ENCODE measurements around the gene PSMD9.

PSMD9 gene

DNA sequence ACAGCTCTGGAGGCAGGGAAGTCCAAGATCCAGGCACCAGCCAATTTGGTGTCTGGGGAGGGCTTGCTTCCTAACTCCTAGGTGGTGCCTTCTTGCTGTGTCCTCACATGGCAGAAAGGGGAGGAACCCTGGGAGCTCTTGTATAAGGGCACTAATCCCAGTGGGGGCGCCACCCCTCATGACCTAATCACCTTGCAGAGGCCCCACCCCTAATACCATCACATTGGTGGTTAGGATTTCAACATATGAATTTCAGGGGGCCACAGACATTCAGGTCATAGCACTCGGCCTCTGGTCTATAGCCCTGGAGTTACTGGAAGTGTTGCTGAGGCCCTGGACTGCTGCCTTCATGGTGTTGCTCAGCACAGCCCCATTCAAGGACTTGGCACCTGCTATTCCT, 14.6 kb downstream of the PSMD9 start:
- TF ChIP-seq SNAI2 (CRISPR knock-in tag; IDR thresholded peaks at IDR 0.05) (no peak), CSDC2 (CRISPR knock-in tag; IDR thresholded peaks at IDR 0.05) (no peak), BACH2 (CRISPR knock-in tag; IDR thresholded peaks at IDR 0.05; ENCODE audit: borderline replicate concordance) (no peak), GLIS3 (CRISPR knock-in tag; IDR thresholded peaks at IDR 0.05) (no peak), TOX (CRISPR knock-in tag; IDR thresholded peaks at IDR 0.05; ENCODE audit: borderline replicate concordance) (no peak), ZC3H10 (CRISPR knock-in tag; IDR thresholded peaks at IDR 0.05) (no peak), ZNF70 (CRISPR knock-in tag; IDR thresholded peaks at IDR 0.05) (no peak), ISL1 (CRISPR knock-in tag; IDR thresholded peaks at IDR 0.05) (no peak), ESRRG (CRISPR knock-in tag; IDR thresholded peaks at IDR 0.05) (no peak), ZFP30 (CRISPR knock-in tag; IDR thresholded peaks at IDR 0.05) (no peak), ZFP3 (CRISPR knock-in tag; IDR thresholded peaks at IDR 0.05) (no peak), OSR1 (CRISPR knock-in tag; IDR thresholded peaks at IDR 0.05) (no peak)
- TF ChIP-seq, protein P1, sequence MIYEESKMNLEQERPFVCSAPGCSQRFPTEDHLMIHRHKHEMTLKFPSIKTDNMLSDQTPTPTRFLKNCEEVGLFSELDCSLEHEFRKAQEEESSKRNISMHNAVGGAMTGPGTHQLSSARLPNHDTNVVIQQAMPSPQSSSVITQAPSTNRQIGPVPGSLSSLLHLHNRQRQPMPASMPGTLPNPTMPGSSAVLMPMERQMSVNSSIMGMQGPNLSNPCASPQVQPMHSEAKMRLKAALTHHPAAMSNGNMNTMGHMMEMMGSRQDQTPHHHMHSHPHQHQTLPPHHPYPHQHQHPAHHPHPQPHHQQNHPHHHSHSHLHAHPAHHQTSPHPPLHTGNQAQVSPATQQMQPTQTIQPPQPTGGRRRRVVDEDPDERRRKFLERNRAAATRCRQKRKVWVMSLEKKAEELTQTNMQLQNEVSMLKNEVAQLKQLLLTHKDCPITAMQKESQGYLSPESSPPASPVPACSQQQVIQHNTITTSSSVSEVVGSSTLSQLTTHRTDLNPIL (CRISPR knock-in tag; IDR thresholded peaks at IDR 0.05; ENCODE audit: low read depth) = no peak
- TF ChIP-seq, protein P2, sequence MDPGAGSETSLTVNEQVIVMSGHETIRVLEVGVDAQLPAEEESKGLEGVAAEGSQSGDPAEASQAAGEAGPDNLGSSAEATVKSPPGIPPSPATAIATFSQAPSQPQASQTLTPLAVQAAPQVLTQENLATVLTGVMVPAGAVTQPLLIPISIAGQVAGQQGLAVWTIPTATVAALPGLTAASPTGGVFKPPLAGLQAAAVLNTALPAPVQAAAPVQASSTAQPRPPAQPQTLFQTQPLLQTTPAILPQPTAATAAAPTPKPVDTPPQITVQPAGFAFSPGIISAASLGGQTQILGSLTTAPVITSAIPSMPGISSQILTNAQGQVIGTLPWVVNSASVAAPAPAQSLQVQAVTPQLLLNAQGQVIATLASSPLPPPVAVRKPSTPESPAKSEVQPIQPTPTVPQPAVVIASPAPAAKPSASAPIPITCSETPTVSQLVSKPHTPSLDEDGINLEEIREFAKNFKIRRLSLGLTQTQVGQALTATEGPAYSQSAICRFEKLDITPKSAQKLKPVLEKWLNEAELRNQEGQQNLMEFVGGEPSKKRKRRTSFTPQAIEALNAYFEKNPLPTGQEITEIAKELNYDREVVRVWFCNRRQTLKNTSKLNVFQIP (CRISPR knock-in tag; IDR thresholded peaks at IDR 0.05; ENCODE audit: borderline replicate concordance, low read depth) = no peak
- TF ChIP-seq, protein P3, sequence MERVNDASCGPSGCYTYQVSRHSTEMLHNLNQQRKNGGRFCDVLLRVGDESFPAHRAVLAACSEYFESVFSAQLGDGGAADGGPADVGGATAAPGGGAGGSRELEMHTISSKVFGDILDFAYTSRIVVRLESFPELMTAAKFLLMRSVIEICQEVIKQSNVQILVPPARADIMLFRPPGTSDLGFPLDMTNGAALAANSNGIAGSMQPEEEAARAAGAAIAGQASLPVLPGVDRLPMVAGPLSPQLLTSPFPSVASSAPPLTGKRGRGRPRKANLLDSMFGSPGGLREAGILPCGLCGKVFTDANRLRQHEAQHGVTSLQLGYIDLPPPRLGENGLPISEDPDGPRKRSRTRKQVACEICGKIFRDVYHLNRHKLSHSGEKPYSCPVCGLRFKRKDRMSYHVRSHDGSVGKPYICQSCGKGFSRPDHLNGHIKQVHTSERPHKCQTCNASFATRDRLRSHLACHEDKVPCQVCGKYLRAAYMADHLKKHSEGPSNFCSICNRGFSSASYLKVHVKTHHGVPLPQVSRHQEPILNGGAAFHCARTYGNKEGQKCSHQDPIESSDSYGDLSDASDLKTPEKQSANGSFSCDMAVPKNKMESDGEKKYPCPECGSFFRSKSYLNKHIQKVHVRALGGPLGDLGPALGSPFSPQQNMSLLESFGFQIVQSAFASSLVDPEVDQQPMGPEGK (CRISPR knock-in tag; IDR thresholded peaks at IDR 0.05; ENCODE audit: borderline replicate concordance) = no peak
- no peak; the same call in 2 of the 3 replicates for ATAC-seq

DNA sequence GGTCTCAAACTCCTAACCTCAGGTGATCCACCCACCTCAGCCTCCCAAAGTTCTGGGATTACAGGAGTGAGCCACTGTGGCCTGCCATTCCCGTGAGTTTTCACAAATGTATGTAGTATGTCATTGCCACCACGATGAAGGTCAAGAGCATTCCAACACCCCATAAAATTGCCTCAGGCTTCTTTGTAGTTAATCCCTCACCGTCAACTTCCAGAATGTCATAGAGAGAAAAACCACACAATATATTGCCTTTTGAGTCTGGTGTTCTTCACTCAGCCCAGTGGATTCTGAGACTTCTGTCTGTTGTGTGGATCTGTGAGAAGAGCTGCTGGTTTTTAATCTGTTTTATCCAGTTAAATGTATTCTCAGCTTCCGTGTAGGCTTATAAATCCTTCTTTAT, 17.2 kb downstream of the PSMD9 start:
- ATAC-seq = no peak

DNA sequence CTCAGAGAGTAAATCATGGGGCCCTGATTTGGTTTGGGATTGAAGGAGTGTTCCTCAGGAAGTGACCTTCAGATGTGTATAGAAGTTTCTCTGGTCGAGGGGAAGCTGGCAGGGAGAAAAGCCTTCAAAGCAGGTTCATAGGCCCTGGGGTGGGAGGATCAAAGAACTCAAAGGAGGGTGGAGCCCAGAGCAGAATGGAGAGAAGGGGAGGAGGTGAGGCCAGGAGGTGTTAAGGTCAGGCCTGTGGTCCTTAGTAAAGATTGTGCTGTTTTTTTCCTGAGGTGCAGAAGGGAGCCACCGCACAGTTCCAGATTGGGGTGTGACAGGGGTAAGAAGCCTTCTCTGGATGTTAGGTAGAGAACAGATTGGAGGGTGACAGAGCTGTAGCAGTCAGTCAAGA, 20.1 kb downstream of the PSMD9 start:
- no peak; the same call in 2 of the 3 replicates for ATAC-seq
- TF ChIP-seq ISL1 (CRISPR knock-in tag; IDR thresholded peaks at IDR 0.05) = no peak
- TF ChIP-seq ZFP30 (CRISPR knock-in tag; IDR thresholded peaks at IDR 0.05) = no peak
- no peak for TF ChIP-seq RARB (CRISPR knock-in tag; IDR thresholded peaks at IDR 0.05)
- TF ChIP-seq, protein P2 (CRISPR knock-in tag; IDR thresholded peaks at IDR 0.05; ENCODE audit: borderline replicate concordance, low read depth) = no peak
- TF ChIP-seq ZFP3 (CRISPR knock-in tag; IDR thresholded peaks at IDR 0.05) = no peak

More for the DNA sequence above, 17.2 kb downstream of the PSMD9 start:
- TF ChIP-seq TCF4 (CRISPR knock-in tag; IDR thresholded peaks at IDR 0.05; ENCODE audit: borderline replicate concordance) (no peak), ISL1 (CRISPR knock-in tag; IDR thresholded peaks at IDR 0.05) (no peak), OSR1 (CRISPR knock-in tag; IDR thresholded peaks at IDR 0.05) (no peak), ZNF8 (CRISPR knock-in tag; IDR thresholded peaks at IDR 0.05) (no peak), TOX (CRISPR knock-in tag; IDR thresholded peaks at IDR 0.05; ENCODE audit: borderline replicate concordance) (no peak), ZC3H10 (CRISPR knock-in tag; IDR thresholded peaks at IDR 0.05) (no peak)
- TF ChIP-seq, protein P4, sequence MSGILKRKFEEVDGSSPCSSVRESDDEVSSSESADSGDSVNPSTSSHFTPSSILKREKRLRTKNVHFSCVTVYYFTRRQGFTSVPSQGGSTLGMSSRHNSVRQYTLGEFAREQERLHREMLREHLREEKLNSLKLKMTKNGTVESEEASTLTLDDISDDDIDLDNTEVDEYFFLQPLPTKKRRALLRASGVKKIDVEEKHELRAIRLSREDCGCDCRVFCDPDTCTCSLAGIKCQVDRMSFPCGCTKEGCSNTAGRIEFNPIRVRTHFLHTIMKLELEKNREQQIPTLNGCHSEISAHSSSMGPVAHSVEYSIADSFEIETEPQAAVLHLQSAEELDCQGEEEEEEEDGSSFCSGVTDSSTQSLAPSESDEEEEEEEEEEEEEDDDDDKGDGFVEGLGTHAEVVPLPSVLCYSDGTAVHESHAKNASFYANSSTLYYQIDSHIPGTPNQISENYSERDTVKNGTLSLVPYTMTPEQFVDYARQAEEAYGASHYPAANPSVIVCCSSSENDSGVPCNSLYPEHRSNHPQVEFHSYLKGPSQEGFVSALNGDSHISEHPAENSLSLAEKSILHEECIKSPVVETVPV (CRISPR knock-in tag; IDR thresholded peaks at IDR 0.05) = no peak
- TF ChIP-seq, protein P1 (CRISPR knock-in tag; IDR thresholded peaks at IDR 0.05; ENCODE audit: low read depth) = no peak
